Measurements from ENCODE around the gene KCNAB2.

The KCNAB2 gene

GRCh38 chr1:6026095-6026809 is 19.4 kb upstream of the KCNAB2 start:
- Histone ChIP-seq H3K27me3 (ENCODE audit: insufficient read depth, low read depth, severe bottlenecking) (no peaks in the 10 kb centered on the region), H3K27ac (peak overlapping the region; percentile 87), H3K36me3 (peaks cover 11% of the 10 kb centered on the region; the same call in 1 of the 2 replicates), H3K9me3 (ENCODE audit: severe bottlenecking) (no peaks in the 10 kb centered on the region), H3K4me3 (ENCODE audit: low read depth, low read length) (peak overlapping the region; percentile 51)
- TF ChIP-seq CTCF (IDR thresholded peaks at IDR 0.05; ENCODE audit: low read depth, low read length) = no peak
- peak; percentile 98 for DNase-seq

GRCh38 chr1:6027591-6027990 is 18.1 kb upstream of the KCNAB2 start:
- Histone ChIP-seq H3K4me3 (ENCODE audit: low read depth, low read length) (no peak overlapping the region), H3K27ac (no peak overlapping the region), H3K27me3 (ENCODE audit: insufficient read depth, low read depth, severe bottlenecking) (no peaks in the 10 kb centered on the region), H3K36me3 (peaks cover 11% of the 10 kb centered on the region; the same call in 1 of the 2 replicates), H3K9me3 (ENCODE audit: severe bottlenecking) (no peaks in the 10 kb centered on the region)
- no peak for TF ChIP-seq CTCF (IDR thresholded peaks at IDR 0.05; ENCODE audit: low read depth, low read length)
- DNase-seq = no peak

- Histone ChIP-seq H3K27ac (no peak overlapping the region), H3K9me3 (ENCODE audit: severe bottlenecking) (no peaks in the 10 kb centered on the region), H3K36me3 (peaks cover 11% of the 10 kb centered on the region; the same call in 1 of the 2 replicates), H3K27me3 (ENCODE audit: insufficient read depth, low read depth, severe bottlenecking) (no peaks in the 10 kb centered on the region), H3K4me3 (ENCODE audit: low read depth, low read length) (no peak overlapping the region)
- TF ChIP-seq CTCF (IDR thresholded peaks at IDR 0.05; ENCODE audit: low read depth, low read length) = no peak
- no peak for DNase-seq
These were observed 17.4 kb upstream of the KCNAB2 start for GRCh38 chr1:6028042-6028850.

GRCh38 chr1:6029351-6029750 is 16.3 kb upstream of the KCNAB2 start:
- Histone ChIP-seq H3K27ac (no peak overlapping the region), H3K9me3 (ENCODE audit: severe bottlenecking) (no peaks in the 10 kb centered on the region), H3K4me3 (ENCODE audit: low read depth, low read length) (no peak overlapping the region), H3K36me3 (peaks cover 11% of the 10 kb centered on the region; the same call in 1 of the 2 replicates), H3K27me3 (ENCODE audit: insufficient read depth, low read depth, severe bottlenecking) (no peaks in the 10 kb centered on the region)
- no peak for TF ChIP-seq CTCF (IDR thresholded peaks at IDR 0.05; ENCODE audit: low read depth, low read length)
- no peak for DNase-seq

GRCh38 chr1:6030132-6030531 is 15.6 kb upstream of the KCNAB2 start:
- Histone ChIP-seq H3K9me3 (ENCODE audit: severe bottlenecking) (no peaks in the 10 kb centered on the region), H3K27me3 (ENCODE audit: insufficient read depth, low read depth, severe bottlenecking) (no peaks in the 10 kb centered on the region), H3K36me3 (peaks cover 11% of the 10 kb centered on the region; the same call in 1 of the 2 replicates), H3K4me3 (ENCODE audit: low read depth, low read length) (no peak overlapping the region), H3K27ac (no peak overlapping the region)
- TF ChIP-seq CTCF (IDR thresholded peaks at IDR 0.05; ENCODE audit: low read depth, low read length) = no peak
- no peak for DNase-seq

Measured in WERI-Rb-1 (cell line).